Activated CD4-positive, alpha-beta T cell treated with anti-CD3 and anti-CD28 coated beads, Interleukin-2, amount 50 U/mL, for 24 hours (primary cell): Measurements from ENCODE around the gene MESP2.

Experiments
- DNase-seq, 2 donors: peaks; one replicate each; pipeline ENCODE4 v3.0.0-alpha.2; 2020; ENCODE audit warnings: low read depth in 1 of 2, low spot score in 1 of 2

Gene MESP2

GRCh38 chr15:89754361-89755154, 21.6 kb upstream of the MESP2 start:
- no peak for DNase-seq

DNA sequence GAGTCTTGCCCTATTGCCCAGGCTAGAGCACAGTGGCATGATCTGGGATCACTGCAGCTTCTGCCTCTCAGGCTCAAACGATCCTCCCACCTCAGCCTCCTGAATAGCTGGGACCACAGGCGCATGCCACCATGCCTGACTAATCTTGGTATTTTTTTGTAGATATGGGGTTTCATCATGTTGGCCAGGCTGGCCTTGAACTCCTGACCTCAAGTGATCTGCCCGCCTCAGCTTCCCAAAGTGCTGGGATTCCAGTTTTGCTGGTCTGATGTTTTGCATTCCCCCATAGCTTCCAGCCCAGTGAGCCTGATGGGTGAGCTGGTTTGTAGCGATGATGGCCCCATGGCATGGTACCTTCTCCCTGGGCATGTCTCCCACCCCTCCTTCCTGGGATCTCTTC, 20.4 kb upstream of the MESP2 start:
- no peak for DNase-seq

- DNase-seq, result no peak
These were observed 19.2 kb upstream of the MESP2 start for GRCh38 chr15:89756897-89757296.

DNA sequence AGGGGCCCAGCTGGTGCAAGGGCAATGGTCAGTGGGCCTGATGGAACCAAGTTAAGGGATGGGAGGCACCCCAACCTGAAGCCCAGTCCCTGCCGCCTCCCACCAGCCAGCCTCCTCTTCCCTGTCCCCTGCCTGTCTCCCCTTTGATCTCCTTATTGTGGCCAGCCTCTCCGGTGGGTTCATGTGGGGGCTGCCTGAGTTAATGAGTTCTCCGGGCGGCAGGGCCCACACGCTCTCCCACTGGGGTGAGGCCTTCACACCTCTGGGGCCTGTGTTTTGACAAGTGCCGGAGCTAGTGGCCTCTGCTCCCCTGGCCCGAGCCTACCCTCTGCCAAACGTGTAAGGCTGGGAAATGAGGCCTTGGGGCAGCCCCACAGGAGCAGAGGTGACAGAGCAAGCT, 17.8 kb upstream of the MESP2 start:
- DNase-seq, result no peak

DNA sequence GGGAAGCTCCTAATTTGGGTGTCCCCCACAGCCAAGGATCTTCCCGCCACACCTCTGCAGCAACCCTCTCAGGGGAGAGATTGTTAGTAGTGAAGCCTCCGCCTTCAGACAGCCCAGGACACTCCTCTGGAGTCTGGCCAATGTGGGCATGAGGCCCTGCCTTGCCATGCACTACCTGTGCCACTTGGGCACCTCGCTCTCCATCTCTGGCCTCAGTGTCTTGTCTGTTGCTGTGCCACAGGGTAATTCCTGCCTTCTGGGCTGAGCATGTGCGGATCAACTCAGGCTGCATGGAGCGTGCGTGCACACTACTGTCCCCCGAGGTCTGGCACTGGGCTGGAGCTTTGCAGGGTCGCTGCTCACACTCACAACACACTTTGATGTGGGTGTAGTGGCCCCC, 17.2 kb upstream of the MESP2 start:
- DNase-seq, result no peak

GRCh38 chr15:89759835-89760234, 16.3 kb upstream of the MESP2 start:
- DNase-seq, result no peak

GRCh38 chr15:89760303-89761008, 15.7 kb upstream of the MESP2 start:
- DNase-seq, result peak; percentile 50 to 53

- no peak for DNase-seq
These were observed 14.9 kb upstream of the MESP2 start for GRCh38 chr15:89761009-89761831.

DNA sequence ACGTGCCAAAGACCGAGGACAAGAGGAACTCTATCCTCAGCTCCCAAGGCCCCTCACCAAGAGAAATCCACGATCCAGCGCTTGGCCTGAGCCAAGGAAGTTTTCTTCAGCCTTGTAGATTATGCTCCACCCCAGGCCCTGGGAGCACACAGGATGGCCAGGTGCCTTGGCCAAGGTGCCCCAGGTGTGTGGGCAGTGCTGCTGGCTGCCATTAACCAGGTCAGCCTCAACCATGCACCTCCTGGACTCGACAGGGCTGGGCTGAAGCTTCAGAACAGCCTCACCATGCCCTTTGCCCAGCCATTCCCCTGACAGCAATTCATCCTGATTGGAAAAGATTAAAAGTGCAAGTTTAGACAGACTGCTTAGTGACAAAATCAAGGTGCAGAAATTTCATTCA, 14.2 kb upstream of the MESP2 start:
- no peak for DNase-seq

GRCh38 chr15:89765694-89766093, 10.4 kb upstream of the MESP2 start:
- DNase-seq, result no peak

DNA sequence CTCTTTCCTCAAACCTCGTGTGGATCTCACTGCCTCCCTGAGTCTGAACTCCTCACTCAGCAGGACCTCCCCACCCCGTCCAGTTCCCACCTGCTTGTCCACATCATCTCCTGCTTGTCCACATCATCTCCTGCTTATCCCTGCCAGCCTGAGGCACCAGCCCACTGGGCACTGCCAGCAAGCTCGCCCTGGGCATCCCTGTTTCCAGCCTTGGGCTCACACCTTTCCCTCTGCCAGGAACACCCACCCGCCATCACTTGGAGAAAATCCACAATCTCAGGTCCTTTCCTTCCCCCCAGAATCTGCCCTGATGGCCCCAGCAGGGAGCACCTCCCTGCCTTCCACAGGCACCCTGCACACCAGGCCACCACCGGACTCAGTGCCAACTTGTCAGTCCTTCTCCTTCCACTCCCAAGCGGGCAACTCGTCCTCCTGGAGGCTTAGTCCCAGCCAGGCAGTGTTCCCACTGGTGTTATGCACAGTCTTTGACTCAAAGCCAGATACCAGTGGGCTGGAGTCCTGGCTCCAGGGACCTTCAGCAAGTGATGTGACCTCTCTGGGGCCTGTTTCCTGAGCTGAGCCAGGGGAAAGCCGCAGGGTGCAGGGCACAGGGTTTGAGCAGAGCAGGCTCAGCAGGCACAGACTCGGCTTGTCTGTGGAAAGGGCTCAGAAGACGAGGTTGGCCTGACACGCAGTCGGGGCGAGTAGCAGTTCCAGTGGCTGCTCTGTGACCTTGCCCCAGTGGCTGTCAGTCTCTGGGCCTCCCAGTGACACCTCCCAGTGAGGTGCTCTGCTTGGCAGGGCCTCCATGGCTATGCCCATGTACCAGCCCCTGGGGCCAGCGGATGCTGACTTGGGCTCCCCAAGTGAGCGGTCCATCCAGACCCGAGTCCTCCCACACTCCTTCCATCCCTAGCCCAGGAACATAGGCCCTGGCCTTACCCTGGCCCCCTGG, 9.5 kb upstream of the MESP2 start:
- DNase-seq, result no peak

GRCh38 chr15:89767411-89767915, 8.7 kb upstream of the MESP2 start:
- DNase-seq, result no peak

- DNase-seq, result no peak
These were observed 8.0 kb upstream of the MESP2 start for GRCh38 chr15:89768071-89768500.

GRCh38 chr15:89769366-89769765, 6.8 kb upstream of the MESP2 start:
- DNase-seq, result no peak

- DNase-seq, result no peak
These were observed 6.1 kb upstream of the MESP2 start for GRCh38 chr15:89770041-89770440.

DNA sequence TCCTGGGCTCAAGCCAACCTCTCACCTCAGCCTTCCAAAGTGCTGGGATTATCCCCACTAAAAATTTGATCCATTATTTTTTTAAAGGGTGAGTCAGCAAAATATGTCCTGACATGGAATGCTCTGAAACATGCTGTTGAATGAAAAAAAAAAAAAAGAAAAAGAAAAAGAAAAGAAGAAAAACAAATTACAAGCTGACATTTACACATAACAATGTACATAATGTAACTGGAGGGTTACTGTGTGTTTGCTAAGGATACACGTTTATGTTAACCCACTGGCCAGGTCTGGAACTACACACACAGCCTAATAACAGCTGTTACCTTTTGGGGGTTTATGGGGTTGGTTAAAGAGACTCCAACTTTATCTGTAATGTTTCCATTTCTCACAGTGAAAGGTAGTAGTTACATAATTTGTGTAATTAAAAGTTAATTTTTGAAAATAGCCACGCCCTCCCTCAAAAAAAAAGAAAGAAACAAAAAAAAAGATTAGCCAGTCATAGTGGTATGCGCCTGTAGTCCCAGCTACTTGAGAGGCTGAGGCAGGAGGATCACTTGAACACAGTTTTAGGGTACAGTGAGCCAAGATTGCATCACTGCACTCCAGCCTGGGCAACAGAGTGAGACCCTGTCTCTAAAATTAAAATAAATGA, 3.1 kb upstream of the MESP2 start:
- DNase-seq, result no peak

GRCh38 chr15:89774492-89774891, 1.6 kb upstream of the MESP2 start:
- no peak for DNase-seq

DNA sequence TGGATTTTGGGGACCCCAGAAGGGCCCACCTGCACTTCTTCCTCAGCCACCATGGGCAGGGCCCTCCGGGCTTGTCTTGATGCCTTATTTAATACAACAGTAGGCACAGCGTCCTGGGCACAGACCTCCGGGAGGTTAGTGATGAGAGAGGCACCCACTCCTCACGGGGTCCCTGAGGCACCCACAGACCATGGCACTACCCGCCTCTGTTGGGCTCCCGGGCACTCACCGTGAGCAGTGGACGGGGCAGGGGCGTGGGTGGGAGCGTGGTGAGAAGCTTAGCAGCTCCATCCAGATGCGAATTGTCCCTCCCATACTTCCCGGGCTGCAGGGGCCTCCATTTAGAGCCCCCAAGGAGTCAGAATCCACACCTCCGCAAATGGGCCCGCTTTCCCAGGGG, 317 bp upstream of the MESP2 start:
- no peak for DNase-seq

GRCh38 chr15:89777073-89777751, 1.1 kb downstream of the MESP2 start:
- no peak for DNase-seq
